B cell (primary cell): Measurements from ENCODE around the gene MAD1L1. TPM values are rescaled to one million over a fixed set of nuclear protein-coding genes. Genes with fewer than 3 reads are reported as not detected.
"Not testable (repeated sequence)": the region's sequence is repeated elsewhere in the genome, so short reads cannot be mapped to it uniquely, and the experiment has no call there.

Experiments used
- ATAC-seq: fragments of 200-7000 bp; cut with Tn5 transposase; one replicate; pipeline ENCODE4 v1.10.0; 2021; ENCODE audit warnings: low read depth, mild to moderate bottlenecking, moderate number of reproducible peaks, moderate library complexity
- CTCF ChIA-PET: fragments of 350-600 bp; sonication (Branson Sonifier 250); formaldehyde crosslinking; loops from one replicate; lab custom pipeline; 2021; ENCODE audit warnings: antibody characterized with exemption, inconsistent platforms; lab: Charles Lee
- POLR2A ChIA-PET: fragments of 350-600 bp; sonication (Branson Sonifier 250); formaldehyde crosslinking; loops from one replicate; lab custom pipeline; 2021; ENCODE audit warnings: antibody characterized with exemption; lab: Charles Lee
- DNase-seq: peaks from one replicate; pipeline ENCODE4 v3.0.0; 2013
- H2AFZ ChIP-seq: 2 replicates; pipeline ENCODE4 v1.6.1; 2012; ENCODE audit warnings: mild to moderate bottlenecking, low read depth, low read length; ENCODE audit not compliant: insufficient read depth, poor library complexity, severe bottlenecking
- H3K27ac ChIP-seq, 2 donors: 1 replicate in 1 of 2; 2 replicates in 1 of 2; pipeline ENCODE4 v1.5.1; 2012 to 2013; ENCODE audit warnings: low read length in 2 of 2, mild to moderate bottlenecking in 2 of 2, moderate library complexity in 1 of 2
- H3K27me3 ChIP-seq, 4 experiments: fragments of 200-600 bp in 1 of 4; sonication (generic) in 1 of 4; replicated peaks in 1 of 4; 1 replicate in 2 of 4; 2 replicates in 2 of 4; pipeline versions ENCODE4 v1.6.1 to v1.7.0; 2013 to 2016; ENCODE audit warnings: low read length in 3 of 4, mild to moderate bottlenecking in 2 of 4, mixed read lengths in 1 of 4, moderate library complexity in 1 of 4; ENCODE audit not compliant: insufficient read depth in 4 of 4, control insufficient read depth in 3 of 4; ENCODE audit errors: control extremely low read depth in 1 of 4
- H3K36me3 ChIP-seq, 2 experiments: replicated peaks in 1 of 2; 1 replicate in 1 of 2; 2 replicates in 1 of 2; pipeline versions ENCODE4 v1.6.1 to v1.7.1; 2013; ENCODE audit warnings: low read length in 1 of 2; ENCODE audit not compliant: insufficient read depth in 2 of 2, control insufficient read depth in 1 of 2; ENCODE audit errors: control extremely low read depth in 1 of 2, extremely low read depth in 1 of 2
- H3K4me1 ChIP-seq, 2 donors: fragments of 200-600 bp in 1 of 2; sonication (generic) in 1 of 2; 1 replicate in 1 of 2; 2 replicates in 1 of 2; pipeline versions ENCODE4 v1.5.1 to v1.6.1; 2013 to 2017; ENCODE audit warnings: low read length in 2 of 2; ENCODE audit not compliant: control insufficient read depth in 2 of 2, insufficient read depth in 2 of 2
- H3K4me2 ChIP-seq: replicated peaks from 2 replicates; pipeline ENCODE3; 2012; ENCODE audit warnings: mild to moderate bottlenecking, low read depth, low read length; ENCODE audit not compliant: poor library complexity, severe bottlenecking
- H3K4me3 ChIP-seq, 5 experiments: fragments of 200-600 bp in 1 of 5; sonication (generic) in 1 of 5; 1 replicate in 3 of 5; 2 replicates in 2 of 5; pipeline versions ENCODE4 v1.5.1 to v1.7.0; 2011 to 2016; ENCODE audit warnings: low read length in 4 of 5, mild to moderate bottlenecking in 4 of 5, low read depth in 2 of 5, control low read depth in 1 of 5, moderate library complexity in 1 of 5; ENCODE audit not compliant: insufficient read depth in 1 of 5; ENCODE audit errors: control extremely low read depth in 1 of 5, extremely low read depth in 1 of 5
- H3K79me2 ChIP-seq: fragments of 200-600 bp; sonication (generic); one replicate; pipeline ENCODE4 v1.6.0; 2016; ENCODE audit warnings: low read length; ENCODE audit not compliant: control insufficient read depth, insufficient read depth
- H3K9ac ChIP-seq: fragments of 200-600 bp; sonication (generic); 2 replicates; pipeline ENCODE4 v1.6.1; 2017; ENCODE audit warnings: mild to moderate bottlenecking, low read length, moderate library complexity
- H3K9me3 ChIP-seq, 3 donors: one replicate each; pipeline versions ENCODE4 v1.6.1 to v1.7.1; 2013; ENCODE audit warnings: low read length in 2 of 3; ENCODE audit not compliant: control insufficient read depth in 2 of 3, insufficient read depth in 1 of 3; ENCODE audit errors: control extremely low read depth in 1 of 3
- H4K20me1 ChIP-seq: 2 replicates; pipeline ENCODE4 v1.6.0; 2012; ENCODE audit warnings: mild to moderate bottlenecking, low read length; ENCODE audit not compliant: insufficient read depth, control insufficient read depth, poor library complexity, severe bottlenecking
- H3K27ac Mint-ChIP-seq: one replicate; pipeline ENCODE4 v1.8.0; 2021; ENCODE audit warnings: mixed read lengths
- H3K27me3 Mint-ChIP-seq: one replicate; pipeline ENCODE4 v1.8.0; 2021; ENCODE audit warnings: mixed read lengths
- H3K4me1 Mint-ChIP-seq: one replicate; pipeline ENCODE4 v1.8.0; 2021; ENCODE audit warnings: mixed read lengths
- H3K4me3 Mint-ChIP-seq: one replicate; pipeline ENCODE4 v1.8.0; 2021; ENCODE audit warnings: mixed read lengths
- H3K9me3 Mint-ChIP-seq: one replicate; pipeline ENCODE4 v1.8.0; 2022; ENCODE audit warnings: mixed read lengths; ENCODE audit not compliant: insufficient read depth
- CTCF ChIP-seq: fragments of 200-600 bp; IDR thresholded peaks from one replicate; pipeline ENCODE4 v1.8.0; 2022; ENCODE audit warnings: antibody characterized with exemption, mild to moderate bottlenecking
- EZH2 ChIP-seq: IDR thresholded peaks from 2 replicates; pipeline ENCODE4 v1.6.1; 2012; ENCODE audit warnings: borderline replicate concordance, low read depth, mild to moderate bottlenecking, moderate library complexity, low read length; ENCODE audit not compliant: insufficient read depth, poor library complexity, severe bottlenecking
- WGBS: methylation state at CpG from one replicate; pipeline ENCODE4 v1.1.5; 2013; ENCODE audit warnings: missing lambda C conversion rate; ENCODE audit not compliant: insufficient coverage; 5-methylcytosine and 5-hydroxymethylcytosine counted together
- intact Hi-C: fragments of 100-400 bp; cut with micrococcal nuclease; formaldehyde crosslinking; loops from one replicate; pipeline ENCODE4 v1.10.0; 2022
- polyA plus RNA-seq: library from polyadenylated mRNA; depleted of rRNA; stranded (reverse); fragments of >200 nt; gene quantifications from 2 replicates; pipeline ENCODE4 v1.2.3, GENCODE V29; 2012
- total RNA-seq, 2 donors: library from RNA; stranded (reverse); fragments of 120-200 nt in 1 of 2; gene quantifications; 1 replicate in 1 of 2; 2 replicates in 1 of 2; pipeline versions ENCODE4 v1.2.3 to v1.2.4, GENCODE V29; 2013 to 2022

The MAD1L1 gene
- total and polyA plus RNA-seq, 2 donors (not counting 1 experiment from before 2014, with no cell fraction given) = 86.7 to 110 TPM

GRCh38 chr7:2162959-2163358 lies 69.8 kb downstream of the MAD1L1 start:
- DNase-seq (no peak), ATAC-seq (no peak)
- no peak overlapping the region for H3K4me3 Mint-ChIP-seq
- Histone ChIP-seq H2AFZ (no peak overlapping the region), H3K9me3 (no peaks in the 10 kb centered on the region), H3K36me3 (peaks cover 0 to 2% of the 10 kb centered on the region in 2 experiments), H3K27ac (no peak overlapping the region), H3K4me2 (no peak overlapping the region), H3K79me2 (peaks cover 22% of the 10 kb centered on the region), H3K4me3 (no peak overlapping the region), H3K9ac (no peak overlapping the region), H4K20me1 (peaks cover 6% of the 10 kb centered on the region), H3K4me1 (peaks cover 6 to 11% of the 10 kb centered on the region in 2 donors), H3K27me3 (no peaks in the 10 kb centered on the region)
- intact Hi-C loops = no loop called here
- ChIA-PET POLR2A (no interaction called here), CTCF (no interaction called here)
- H3K27ac Mint-ChIP-seq = no peak overlapping the region
- H3K27me3 Mint-ChIP-seq = no peaks in the 10 kb centered on the region
- H3K9me3 Mint-ChIP-seq = no peaks in the 10 kb centered on the region
- WGBS = 93% methylated on average over 3 of the region's 4 CpGs
- TF ChIP-seq CTCF (no peak), EZH2 (no peak)
- peaks cover 13% of the 10 kb centered on the region for H3K4me1 Mint-ChIP-seq

- H4K20me1 ChIP-seq, H3K9me3 ChIP-seq, H3K27me3 ChIP-seq, H3K9me3 Mint-ChIP-seq, H3K4me2 ChIP-seq, H3K4me3 ChIP-seq, H3K9ac ChIP-seq, DNase-seq, H3K36me3 ChIP-seq, H3K27me3 Mint-ChIP-seq, H3K4me3 Mint-ChIP-seq, H3K27ac ChIP-seq, H2AFZ ChIP-seq, H3K27ac Mint-ChIP-seq, ATAC-seq, intact Hi-C loops, CTCF ChIA-PET: not testable (repeated sequence)
- POLR2A ChIA-PET = interaction anchor here (0.6 kb wide), 1 partner anchor 100 kb away, joined by 3 read pairs; no protein-coding TSS in a partner anchor
- Histone ChIP-seq H3K4me1 (peaks cover 6 to 11% of the 10 kb centered on the region in 2 donors), H3K79me2 (peaks cover 22% of the 10 kb centered on the region)
- peaks cover 13% of the 10 kb centered on the region for H3K4me1 Mint-ChIP-seq
- WGBS = 100% methylated on average over 4 of the region's 17 CpGs
Measured at GRCh38 chr7:2162004-2162902, 70.5 kb downstream of the MAD1L1 start.
